Occipital lobe (tissue), 2 donors: ENCODE data around the gene SPATA2. TPM values are rescaled to one million over a fixed set of nuclear protein-coding genes. Genes with fewer than 3 reads are reported as not detected.

Source experiments
- DNase-seq: peaks from one replicate; lab custom pipeline; 2025; lab: John Stamatoyannopoulos, UW
- total RNA-seq: library from RNA; depleted of rRNA; stranded (reverse); fragments of >200 nt; gene quantifications from one replicate; pipeline ENCODE4 v1.2.3, GENCODE V29; 2014

Gene SPATA2
- total RNA-seq, 1 donor from 2014 or later = 2.7 TPM

DNA sequence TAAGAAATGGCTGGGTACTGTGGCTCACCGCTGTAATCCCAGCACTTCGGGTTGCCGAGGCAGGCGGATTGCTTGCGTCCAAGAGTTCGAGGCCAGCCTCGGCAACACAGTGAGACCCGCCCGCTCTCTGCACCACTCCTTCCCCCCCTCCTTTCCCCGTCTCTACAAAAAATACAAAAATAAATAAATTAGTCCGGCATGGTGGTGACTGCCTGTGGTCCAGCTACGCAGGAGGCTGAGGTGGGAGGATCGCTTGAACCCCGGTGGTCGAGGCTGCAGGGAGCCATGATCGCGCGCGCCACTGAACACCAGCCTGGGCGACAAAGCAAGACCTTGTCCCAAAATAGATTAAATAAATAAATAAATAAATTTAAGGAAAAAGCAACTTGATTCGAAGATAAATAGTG, 20.4 kb upstream of the SPATA2 start:
- no peak for DNase-seq

DNA sequence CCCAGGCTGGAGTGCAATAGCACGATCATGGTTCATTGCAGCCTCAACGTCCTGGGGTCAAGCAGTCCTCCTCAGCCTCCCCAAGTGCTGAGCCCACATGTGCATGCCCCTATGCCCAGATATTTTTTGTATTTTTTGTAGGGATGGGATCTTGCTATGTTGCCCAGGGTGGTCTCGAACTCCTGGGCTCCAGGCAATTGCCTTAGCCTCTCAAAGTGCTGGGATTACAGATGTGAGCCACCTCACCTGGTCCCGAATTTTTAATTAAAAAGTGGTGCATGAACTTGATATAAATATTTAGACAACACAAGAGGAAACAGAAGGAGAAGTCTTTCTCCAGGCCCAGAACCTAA, 13.8 kb upstream of the SPATA2 start:
- DNase-seq = no peak

DNA sequence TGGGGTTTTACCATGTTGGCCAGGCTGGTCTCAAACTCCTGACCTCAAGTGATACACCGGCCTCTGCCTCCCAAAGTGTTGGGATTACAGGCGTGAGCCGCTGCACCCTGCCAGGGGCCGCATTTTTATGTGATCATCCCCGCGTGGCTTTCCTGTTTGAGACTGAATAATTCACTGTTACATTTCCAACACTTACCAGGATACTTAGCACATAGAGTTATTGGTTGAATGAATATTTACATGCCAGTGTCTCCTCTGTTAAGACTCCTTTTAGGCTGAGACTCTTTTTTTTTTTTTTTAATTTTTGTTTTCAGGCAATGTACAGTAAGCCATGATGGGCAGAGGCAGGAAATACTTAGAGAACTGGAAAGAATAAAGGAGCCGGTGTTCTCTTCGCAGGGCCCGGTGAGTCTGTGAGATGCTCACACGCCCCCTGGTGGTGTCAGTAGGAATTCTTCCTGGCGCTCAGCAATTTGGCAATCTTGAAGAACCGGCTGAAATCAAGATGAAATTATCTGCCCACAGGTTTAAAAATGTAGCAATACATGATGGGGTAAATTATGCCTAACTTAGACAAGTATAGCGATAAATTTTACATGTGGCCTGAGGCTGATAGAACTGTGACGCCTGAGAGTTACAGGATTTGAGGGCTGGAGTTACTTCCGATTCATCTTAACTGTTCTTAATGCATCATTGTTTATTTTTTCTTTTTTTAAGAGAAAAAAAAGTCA, 13.2 kb upstream of the SPATA2 start:
- DNase-seq = peak; percentile 72

DNA sequence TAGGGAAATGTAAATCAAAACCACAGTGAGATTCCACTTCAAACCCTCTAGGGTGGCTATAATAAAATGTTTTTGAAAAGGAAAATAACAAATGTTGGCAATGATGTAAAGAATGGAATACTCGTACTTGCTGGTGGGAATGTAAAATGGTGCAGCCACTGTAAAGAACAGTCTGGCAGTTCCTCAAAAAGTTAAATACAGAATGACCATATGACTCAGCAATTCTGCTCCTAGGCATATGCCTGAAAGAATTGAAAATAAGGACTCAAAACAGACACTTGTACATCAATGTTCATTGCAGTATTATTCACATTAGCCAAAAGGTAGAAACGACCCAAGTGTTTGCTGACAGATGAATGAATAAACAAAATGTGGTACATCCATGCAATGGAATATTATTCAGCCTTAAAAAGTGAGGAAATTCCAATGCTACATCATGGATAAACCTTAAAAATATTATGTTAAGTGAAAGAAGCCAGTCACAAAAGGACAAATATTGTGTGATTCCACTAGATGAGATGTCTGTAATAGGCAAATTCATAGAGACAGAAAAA, 10.6 kb upstream of the SPATA2 start:
- no peak for DNase-seq

DNA sequence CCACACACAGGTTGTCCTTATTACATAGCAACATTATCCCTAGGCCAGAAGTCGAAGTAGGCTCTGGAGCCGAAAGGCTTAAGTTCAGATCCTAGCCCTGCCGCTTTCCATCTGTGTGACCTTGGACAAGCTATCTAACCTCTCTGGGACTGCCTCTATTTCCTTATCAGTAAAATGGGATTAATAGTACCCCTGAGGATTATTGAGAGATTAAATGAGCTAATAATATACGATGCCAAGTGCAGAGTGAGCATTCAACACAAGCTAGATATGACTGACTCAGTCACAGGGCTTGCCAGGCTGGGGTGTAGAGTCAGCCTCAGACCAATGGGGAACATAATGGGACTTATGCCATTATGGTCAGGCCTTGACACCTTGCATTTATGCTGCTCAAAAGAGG, 8.9 kb upstream of the SPATA2 start:
- DNase-seq = no peak

DNA sequence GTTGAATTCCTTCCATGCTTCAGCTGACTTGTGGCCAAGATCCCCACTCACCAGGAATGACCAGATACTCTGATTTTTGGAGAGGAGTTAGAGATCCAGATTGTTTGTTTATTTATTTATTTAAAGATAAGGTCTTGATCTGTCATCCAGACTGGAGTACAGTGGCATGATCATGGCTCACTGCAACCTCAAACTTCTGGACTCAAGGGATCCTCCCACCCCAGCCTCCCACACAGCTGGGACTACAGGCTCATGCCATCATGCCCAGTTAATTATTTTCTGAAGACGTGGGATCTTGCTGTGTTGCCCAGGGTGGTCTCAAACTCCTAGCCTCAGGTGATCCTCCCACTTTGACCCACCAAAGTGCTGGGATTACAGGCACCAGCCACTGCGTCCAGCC, 4.1 kb upstream of the SPATA2 start:
- no peak for DNase-seq

DNA sequence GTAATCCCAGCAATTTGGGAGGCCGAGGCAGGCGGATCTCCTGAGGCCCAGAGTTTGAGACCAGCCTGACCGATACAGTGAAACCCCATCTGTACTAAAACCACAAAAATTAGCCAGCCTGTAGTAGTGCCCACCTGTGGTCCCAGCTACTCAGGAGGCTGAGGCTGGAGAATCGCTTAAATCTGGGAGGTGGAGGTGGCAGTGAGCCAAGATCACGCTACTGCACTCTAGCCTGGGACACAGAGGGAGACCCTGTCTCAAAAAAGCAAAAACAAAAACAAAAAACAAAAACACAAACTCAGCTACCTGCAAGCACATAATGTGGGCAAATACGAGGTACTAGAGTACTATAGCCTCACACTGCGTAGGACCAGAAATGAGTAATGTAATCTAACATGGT, 3.7 kb upstream of the SPATA2 start:
- no peak for DNase-seq

DNA sequence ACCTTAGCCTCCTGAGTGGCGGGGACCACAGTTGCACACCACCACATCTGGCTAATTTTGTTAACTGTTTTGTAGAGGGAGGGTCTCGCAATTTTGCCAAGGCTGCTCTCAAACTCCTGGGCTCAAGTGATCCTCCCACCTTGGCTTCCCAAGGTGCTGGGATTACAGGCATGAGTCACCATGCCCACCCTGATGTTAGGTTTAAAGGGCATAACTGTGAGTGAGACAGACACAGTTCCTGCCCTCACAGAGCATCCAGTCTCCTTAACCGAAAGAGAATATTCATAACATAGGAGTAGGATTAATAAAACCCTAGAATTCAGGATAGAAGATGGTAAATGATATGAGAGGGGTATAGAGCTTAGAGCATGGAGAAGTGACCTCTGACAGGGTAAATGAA, 3.1 kb upstream of the SPATA2 start:
- DNase-seq = no peak

DNA sequence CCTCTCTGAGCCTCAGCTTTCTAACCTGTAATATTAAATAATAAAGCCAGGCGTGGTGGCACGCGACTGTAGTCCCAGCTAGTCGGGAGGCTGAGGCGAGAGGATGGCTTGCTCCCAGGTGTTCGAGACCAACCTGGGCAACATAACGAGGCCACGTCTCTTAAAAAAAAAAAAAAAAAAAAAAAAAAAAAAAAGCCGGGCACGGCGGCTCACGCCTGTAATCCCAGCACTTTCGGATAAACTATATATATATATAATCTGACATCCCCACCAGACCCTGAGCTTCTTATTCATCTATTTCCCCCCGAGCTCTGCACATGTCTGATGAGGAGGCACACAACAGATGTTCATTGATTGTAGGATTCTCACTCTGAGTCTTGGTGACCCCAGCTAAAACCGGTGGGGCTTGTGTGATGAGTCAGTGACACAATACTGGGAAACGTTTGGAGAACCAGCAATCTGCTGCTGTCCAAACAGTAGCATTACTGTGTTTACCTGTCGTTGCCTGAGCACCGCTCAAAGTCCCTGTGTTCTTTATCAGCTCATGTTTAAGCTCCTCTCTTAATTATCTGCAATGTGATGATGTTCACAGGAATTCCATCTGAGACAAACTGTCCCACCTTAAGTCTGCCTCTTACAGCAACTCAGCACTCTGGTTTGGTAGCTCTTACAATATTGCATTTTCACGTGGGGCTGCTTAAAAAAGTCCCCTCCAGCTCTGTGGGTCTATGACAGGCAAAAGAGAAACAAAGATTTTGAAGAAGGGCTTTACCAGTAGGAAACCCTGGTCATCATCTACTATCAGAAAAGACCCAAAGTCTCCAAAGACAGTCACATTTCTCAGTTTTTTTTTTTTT, 1.0 kb upstream of the SPATA2 start:
- no peak for DNase-seq

DNA sequence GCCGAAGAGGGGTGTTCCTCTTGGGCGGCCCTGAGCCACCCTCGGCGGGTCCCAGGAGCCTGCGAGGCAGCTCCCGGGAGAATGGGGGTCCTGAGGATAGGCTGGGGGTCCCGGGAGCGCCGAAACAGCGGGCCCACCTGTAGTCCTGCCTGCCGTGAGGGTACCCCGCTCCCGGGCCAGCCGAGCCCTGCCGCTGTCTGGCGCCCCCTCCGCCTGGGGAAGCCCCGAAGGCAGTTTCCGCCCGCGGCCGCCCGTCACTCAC, 280 bp downstream of the SPATA2 start:
- DNase-seq = no peak

DNA sequence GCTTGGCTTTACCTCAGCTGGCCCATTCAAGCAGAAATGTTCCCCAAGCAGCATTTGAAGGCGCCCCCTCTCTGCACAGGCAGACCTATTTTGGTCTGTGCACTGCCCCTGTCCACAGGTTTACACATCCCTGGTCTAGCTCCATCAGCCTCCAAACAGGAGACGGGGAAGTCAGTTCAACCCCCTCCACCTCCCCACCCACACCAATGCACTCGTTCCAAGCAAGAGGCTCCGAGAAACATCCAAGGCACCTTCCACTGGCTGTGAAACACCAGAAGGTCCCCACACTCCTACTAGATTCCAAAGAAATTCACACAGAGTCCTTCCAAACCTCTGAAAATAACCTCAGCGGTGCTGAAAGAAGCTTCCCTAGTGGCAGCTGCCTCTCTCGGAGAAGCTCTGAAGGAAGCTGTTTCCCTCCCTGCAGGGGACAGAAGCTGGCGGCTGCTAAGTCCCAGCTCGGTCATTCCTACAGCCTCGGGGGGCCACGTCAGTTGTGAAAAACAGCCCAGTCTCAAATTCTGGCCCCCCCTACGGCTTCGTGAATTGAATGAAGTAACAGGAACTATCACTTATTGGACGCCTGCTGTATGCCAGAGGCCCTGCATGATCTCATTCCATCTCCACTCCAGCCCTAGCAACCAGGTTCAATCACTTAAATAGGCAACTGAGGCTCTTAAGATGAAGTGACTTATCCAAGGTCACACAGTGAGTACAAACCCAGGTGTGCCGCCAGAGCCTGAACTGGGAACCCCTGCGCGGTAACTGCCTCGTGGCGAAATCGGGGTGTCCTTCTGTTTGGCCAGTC, 815 bp downstream of the SPATA2 start:
- peak; percentile 42 for DNase-seq

DNA sequence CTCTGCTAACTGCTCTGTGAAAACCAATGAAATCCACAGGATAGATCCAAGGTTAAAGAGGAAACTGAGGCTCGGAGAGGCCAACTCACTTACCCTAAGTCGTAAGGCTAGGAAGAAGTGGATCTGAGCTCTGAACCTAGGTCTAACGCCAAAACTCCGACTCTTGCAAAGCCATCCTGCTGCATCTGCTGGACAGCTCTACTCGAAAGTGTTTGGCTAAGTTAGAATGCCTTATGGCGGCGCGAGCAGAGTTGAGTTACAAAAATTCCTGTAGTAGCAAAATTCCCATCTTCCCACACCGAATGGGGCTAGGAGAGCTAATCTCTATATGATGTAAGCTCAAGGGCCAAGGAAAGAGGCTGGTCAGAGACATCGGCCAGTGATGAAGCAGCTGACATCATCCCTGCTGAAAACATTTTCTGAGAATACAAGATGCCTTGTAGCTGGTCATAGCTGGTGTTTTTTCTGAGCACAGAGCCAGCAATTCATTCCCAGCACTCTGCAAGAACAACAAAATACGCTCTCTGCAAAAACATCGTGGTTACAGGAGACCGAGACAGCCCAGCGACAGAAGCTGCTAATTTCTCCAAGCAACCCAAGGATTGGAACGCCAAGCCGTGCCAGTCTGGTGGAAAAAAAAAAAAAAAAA, 1.8 kb downstream of the SPATA2 start:
- DNase-seq = peak; percentile 35

DNA sequence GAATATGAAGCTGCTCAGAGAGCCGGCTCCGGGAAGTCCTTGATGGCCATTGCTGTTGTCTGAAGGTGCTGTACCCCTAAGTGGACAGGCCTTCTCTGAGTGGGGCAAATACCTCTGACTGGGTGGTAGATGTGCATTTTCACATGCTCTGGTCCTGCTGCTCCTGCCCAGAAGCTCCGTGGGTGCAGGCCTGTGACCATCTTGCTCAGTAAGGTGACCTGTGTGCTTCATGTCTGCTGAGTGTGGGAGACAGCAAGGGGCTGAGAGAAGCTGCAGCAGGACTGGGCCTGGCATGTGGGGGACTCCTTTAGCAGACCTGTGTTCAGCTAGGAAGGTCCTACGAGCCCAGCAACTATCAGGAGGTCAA, 5.0 kb downstream of the SPATA2 start:
- no peak for DNase-seq

DNA sequence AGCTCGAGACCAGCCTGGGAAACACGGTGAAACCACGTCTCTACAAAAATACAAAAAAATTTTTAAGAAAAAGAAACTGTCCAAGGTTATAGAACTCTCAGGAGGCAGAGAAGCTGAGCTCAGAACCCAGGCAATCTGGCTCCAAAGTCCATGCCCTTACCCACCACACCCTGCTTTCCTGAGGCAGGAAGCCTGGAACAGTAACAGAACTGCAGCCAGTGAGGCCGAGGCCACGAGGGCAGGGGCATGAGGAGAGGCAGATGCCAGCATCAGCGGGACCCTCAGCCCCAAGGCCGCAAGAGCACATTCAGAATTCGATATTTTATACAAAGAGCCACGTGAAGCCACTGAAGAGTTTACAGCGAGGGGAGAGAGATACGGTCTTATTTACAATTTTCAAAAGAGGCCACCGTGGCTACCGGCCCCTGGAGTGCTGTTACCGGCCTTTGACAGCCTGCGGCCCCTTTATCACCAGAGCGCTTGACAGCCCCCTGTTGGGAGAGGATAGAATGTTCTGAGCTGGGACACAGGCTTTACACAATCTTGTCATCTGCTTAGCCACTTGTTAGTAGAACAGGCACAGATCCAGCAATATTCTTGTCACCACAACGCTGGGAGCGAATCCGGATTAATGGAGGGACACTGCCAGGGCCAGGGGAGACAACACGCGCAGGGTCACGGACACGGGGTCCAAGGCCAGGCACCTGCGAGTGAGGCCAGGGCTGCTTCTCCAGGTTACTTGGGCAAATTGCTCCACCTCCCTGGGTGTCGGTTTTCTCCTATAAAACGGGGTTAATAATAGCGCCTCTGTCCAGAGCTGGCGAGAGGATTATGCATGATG, 5.6 kb downstream of the SPATA2 start:
- peak; percentile 34 for DNase-seq

DNA sequence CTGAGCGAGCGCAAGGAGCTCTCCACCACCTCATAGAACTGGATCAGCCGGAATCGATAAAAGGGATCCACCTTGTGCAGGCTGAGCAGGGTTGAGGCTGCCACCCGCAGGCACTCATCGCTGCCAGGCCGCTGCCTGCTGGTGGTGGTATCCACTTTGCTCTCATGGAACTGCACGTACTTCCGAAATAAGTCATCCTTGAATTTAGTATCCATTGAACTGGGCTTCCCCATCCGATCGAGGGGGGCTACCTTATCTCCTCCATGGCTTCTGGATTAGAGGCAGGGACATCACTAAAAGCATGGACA, 7.1 kb downstream of the SPATA2 start:
- no peak for DNase-seq

DNA sequence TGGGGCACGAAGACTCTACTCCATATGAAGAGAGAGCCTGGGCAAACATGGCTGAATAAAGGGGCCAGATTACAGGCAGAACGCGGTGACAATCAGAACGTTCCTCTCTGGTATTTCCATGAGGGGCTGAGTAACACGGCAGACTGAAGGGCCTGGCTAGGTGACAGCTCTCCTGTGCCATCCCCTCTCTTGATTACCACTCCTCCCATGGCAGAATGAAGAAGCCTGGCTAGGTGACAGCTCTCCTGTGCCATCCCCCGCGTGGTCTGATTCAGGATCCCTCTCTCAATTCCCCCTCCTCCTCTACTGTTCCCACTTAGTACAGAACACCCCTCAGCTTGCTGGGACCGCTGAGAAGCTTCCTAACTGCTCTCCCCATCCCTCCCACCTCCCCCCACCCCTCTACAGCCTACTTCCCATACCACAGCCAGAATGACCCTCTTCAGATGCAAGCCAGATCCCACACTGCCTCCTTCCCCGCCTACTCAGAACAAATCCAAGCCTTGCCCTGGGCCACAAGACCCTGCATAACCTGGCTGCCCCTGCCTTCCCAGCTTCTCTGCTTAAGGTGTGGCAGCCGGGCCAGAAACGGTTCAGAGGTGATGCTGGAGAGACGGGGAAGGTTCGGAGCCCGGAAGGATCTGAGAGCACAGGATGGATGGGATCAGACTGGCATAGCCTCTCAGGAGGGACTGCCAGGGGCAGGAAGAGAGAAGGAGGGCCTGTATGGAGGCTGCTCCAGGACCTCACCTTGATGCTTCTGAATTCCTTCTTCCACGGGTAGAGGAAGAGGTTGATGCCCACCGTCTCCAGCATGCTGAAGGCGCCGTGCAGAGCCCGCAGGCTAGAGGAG, 7.7 kb downstream of the SPATA2 start:
- DNase-seq = no peak

DNA sequence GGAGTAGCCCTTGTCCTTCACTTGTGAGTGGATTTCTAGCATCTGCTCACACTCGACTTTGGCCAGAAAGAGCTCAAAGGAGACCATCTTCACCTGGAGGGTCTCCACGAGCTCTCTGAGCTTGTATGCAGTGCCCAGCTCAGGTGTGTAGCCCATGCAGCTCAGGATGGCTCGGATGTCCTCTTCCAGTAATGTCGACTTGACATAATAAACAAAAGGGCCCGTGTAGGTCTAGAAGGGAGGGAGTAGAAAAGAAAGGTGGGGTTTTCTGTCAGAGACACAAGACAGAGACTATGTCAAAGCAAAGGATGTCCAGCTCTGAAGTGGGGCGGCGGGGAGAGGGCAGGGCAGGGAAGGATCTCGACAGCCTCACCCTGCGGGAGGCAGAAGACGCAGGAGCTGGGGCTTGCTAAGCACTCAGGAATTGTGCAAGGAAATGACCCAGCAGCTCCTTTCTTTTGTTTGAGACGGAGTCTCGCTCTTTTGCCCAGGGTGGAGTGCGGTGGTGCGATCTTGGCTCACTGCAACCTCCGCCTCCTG, 8.6 kb downstream of the SPATA2 start:
- no peak for DNase-seq

DNA sequence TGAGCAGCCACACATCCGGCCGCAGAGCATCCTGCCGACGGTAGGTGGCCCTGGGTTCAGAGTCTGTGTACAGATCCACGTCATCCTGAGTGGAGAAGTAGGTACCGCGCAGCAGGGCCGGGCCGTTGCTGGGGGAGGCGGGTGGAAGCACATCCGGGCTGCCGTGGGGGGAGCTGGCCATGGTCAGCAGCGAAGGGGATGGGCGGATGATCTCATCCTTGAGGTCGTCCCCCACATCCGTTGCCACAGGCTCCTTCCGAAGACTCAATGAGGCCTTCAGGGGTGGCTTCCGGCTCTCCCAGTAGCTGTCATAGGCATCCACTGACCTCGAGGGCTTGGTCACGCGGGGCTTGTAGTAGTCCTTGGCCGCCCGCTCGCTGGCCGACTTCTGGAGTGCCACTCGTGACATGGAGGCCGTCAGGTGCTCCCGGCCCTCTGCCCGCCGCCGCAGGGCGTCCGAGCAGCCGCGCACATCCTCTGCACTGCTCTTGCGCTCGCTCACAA, 9.2 kb downstream of the SPATA2 start:
- DNase-seq = no peak

DNA sequence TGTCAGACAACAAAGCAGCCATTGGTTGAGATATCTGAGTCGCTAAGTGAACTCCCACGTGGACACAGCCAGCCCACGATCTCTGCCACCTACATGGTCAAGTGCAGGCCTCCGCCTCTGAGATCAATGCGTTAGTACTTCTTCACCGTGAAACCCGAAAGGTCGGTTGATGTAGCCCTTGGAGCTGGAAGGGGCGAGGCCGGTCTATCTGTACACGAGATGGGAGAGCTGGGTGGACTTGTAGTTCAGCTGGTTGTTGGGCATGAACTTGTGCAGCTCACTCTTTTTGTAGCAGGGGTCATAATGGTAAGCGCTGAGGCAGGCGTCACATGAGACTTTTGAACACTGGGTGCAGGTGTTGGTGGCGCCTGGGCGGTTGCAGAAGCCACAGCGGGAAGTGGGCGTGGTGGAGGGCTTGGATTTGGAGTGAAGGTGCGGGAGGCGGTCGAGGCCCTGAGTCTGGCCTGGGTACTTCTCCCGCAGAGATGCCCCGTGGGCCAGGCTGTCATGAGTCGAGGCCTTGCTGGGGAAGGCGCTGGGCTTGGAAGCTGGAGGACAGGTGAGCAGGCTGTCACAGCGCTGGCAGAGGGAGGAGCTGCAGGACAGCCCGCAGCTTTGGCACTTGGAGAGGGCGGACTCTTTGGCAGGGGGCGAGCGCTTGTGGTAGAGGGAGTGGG, 9.8 kb downstream of the SPATA2 start:
- DNase-seq = no peak
